Measurements from ENCODE around the gene L3MBTL4.

Gene L3MBTL4

GRCh38 chr18:5979176-5979888 lies 435.4 kb downstream of the L3MBTL4 start:
- no peak for DNase-seq

DNA sequence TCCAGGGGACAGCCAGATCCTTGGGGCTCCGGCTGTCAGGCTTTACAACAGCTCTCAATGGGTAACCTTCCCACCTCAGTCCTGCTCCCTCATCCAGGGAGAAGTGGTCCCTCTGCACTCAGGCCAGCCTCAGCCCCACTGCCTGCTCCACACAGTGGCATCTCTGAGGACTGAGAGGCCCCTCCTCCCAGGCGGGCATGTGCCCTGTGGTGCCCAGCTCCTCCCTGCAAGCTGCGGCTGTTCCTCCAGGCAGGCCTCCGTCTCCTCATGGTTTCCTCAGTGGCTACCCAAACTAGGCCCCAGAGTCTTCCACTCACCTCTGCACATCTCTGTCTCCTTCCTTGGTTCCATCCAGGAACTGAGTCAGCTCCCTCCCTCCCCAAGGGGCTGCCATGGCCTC lies 437.7 kb downstream of the L3MBTL4 start:
- DNase-seq = no peak

DNA sequence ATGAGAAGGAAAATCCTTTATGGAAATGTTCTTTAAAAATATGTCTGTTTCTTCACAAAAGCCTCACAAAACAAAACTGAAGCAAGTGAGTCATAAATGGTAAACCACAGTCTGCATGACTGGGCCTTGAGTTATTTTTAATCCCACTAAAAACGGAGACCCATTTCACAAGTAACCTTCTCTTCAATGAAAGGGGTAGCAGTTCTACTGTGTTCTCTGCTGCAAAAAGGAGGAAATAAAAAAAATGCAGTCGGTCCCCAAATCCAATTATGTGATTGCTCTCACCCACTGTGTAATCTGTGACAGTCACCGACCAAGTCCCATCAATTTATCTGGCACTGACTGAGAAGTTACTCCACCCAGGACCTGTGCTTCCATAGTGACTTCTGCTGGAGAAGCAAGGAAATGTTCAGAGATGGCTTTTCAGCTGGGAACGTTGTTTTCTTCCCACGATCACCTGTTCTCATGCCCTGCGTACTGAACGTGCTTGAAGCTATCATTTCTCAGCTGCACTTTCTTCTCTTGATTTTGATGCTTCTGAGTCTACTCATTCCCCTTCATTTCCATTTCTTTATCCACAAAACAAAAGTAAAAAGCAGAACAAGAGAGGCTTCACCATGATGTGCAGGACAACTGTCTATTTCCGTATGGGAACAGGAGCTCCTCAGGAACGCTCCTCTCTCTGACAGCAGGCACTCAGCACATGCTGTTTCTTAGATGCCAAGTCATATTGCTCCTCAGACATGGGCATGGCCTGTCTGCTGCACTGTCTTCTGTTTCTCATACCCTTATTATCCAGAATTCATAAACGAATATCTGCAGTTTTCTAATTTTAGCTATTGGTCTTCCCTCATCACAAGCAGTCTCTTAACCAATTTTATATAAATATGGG lies 439.4 kb downstream of the L3MBTL4 start:
- DNase-seq = peak; percentile 95

DNA sequence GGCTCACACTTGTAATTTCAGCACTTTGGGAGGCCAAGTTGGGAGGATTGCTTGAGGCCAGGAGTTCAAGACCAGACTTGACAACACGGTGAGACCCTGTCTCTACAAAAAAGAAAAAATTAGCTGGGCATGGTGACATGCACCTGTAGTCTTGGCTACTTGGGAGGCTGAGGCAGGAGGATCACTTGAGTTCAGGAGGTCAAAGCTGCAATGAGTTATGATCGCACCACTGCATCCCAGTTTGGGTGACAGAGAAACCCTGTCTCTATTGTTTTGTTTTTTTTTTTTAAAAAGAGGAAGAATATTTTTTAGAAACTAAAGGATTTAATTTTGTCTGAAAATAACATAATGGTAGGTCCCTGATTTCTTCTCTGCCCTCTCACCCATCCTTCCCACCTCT lies 440.0 kb downstream of the L3MBTL4 start:
- no peak for DNase-seq

GRCh38 chr18:5973099-5973498 lies 441.6 kb downstream of the L3MBTL4 start:
- peak; percentile 47 for DNase-seq

DNA sequence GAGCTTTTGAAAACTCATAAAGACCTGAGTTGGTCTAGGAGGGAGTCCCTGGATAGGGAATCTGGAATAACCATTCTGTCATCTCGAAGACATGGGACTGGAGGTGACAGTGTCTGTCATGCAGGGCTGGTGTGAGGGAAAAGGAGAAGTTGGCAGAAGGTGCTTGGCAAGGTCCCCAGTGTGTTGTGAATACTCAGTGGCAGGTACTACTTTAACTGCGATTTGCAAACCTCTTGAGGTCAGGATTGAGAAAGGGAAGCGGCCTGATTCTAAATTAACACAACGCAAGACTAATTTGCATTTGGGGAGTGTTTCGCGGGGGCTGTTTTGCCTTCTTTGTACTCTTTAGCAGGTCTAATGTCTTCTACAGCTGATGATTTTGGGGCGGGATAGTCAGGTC lies 442.4 kb downstream of the L3MBTL4 start:
- DNase-seq = no peak

- DNase-seq = no peak
Measured at GRCh38 chr18:5969989-5970403, 444.7 kb downstream of the L3MBTL4 start.

DNA sequence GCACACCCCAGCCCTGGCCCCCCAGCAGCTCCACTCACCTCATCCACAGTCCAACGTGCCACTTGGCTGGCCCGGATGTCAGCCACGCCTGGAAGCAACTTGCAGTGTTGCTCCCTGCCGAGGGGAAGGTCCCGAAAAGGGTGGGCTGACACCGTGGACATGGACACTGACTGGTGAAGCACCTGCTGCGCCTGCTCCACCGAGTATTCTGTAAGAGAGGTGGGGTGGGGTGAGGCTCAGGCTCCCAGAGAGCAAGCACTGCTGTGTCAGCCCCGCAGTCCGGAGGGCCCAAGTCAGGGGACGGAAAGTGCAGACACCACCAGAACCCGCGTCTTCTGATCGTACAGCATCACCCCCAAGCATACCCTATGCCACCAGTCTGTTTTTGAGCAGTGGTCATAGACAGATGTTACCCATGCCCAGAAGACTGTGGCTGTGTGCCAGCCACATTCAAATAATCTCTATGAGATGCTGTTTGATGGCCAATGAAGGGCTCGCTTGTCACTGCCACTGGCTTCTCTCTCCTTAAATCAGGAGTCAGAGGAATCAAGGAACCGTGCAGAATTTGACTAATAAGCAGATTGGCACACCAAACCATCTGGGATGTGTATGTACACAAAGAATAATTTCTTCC lies 445.2 kb downstream of the L3MBTL4 start:
- no peak for DNase-seq

GRCh38 chr18:5967666-5968065 lies 447.0 kb downstream of the L3MBTL4 start:
- DNase-seq = no peak

DNA sequence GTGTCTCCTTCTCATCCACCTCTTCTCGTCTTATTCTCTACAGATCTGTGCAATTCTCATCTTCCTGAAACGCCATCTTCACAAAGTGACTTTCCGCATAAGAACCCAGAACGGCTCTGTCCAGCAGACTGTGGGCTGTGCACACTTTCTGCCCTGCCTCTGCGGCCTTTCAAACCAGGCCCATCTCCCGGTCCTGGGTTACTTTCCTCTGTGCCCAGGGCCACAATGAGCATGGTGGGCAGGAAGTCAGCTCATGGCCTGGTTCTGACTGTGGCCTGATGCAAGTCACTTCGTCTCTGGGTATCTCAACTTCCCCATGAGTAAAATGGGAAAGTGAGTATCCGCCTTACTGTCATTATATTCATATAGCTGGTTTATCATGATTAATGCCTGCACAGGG lies 447.7 kb downstream of the L3MBTL4 start:
- no peak for DNase-seq

- no peak for DNase-seq
Measured at GRCh38 chr18:5966514-5966913, 448.2 kb downstream of the L3MBTL4 start.

DNA sequence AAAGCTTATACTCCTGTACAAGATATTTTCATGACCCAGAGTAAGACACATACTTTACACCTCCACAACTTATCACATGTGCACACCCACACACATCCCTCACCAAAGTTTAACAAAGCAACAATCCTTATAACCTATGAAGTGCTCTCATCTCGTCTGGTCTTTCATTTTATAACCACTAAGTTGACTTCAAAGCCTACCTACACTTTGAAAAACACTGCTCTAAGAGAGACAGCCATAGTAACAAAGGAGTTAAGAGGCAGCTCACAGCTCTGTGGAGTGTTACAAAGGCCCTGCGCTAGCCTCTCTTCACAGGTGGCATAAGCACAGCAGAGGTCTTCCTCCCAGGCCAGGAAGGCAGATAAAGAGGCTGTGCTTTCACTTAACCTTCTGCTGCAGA lies 449.7 kb downstream of the L3MBTL4 start:
- no peak for DNase-seq

DNA sequence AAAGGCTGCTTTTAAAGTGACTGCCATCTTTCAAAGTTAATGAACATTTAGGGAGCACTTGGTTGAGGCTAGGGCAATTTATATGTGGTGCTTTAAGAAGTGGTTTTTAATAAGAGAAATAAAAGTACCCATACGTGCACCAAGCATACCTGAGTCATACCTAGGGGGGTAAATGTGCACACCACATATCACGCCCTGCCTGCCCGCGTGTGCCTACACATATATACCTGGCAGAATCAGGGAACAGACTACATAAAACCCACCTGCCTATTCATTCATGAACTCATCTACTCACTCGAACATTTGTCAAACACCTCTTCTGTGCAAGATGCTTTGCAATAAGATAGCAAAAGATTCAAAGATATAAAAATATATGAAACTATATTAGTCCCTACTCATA lies 450.1 kb downstream of the L3MBTL4 start:
- no peak for DNase-seq

DNA sequence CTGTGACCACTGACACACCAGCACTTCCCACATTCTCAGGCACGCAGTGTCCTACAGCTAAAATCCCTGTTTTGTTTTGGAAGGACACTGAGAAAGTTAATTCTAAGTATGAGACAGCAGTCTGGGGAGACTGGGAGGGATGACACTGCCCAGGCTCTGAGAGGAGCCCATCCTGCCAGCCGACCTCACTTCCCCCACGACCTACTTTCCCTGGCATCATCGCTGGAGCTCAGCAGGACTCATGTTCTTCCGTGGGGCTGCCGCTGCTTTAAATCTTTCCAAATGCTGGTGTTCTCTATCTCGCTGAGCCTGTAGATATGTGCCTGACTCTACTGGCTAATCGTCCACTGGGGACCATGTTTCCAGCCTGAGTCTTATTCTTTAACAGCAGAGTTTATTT lies 450.6 kb downstream of the L3MBTL4 start:
- DNase-seq = no peak

DNA sequence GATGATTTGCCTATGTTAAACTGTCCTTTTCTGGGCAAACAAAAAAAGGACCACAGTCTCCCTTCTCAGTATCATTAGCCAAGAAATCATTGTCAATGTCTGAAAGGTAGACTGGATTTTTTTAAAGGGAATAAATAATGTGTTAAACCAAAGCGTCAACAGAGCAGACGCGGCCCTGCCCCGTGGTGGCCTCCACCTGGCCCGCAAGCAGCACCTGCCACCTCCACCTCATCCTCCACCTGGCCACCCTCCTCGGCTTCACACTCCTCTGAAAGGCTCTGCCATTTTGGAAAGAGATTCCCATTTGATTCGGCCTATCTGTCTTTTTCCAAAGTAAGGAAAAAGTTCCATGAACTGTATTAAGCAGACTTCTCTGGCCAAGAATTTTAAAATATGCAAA lies 451.4 kb downstream of the L3MBTL4 start:
- DNase-seq = no peak

GRCh38 chr18:5962362-5962761 lies 452.3 kb downstream of the L3MBTL4 start:
- DNase-seq = no peak

- no peak for DNase-seq
Measured at GRCh38 chr18:5961828-5962150, 452.9 kb downstream of the L3MBTL4 start.

GRCh38 chr18:5961097-5961827 lies 453.4 kb downstream of the L3MBTL4 start:
- no peak for DNase-seq

- DNase-seq = no peak
Measured at GRCh38 chr18:5958822-5959221, 455.9 kb downstream of the L3MBTL4 start.

DNA sequence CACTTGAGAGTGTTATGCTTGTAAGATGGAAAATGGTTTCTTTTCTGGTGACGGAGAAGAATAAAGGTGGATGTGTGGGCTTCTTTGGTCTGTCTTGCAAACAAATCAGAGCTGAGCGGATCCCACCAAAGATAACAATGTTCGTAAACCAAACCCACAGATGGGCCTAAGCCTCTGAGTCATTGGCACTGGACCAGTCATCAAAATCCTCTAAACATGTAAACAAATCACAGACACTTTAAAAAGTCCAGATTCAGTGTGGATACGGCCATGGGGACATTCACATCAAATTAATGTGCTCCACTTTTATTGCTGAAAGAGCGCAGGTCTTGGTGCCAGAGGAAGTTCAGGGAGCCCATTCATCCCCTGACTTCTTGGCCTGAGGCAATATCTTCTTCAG lies 458.9 kb downstream of the L3MBTL4 start:
- no peak for DNase-seq

- no peak for DNase-seq
Measured at GRCh38 chr18:5951515-5952091, 463.1 kb downstream of the L3MBTL4 start.

DNA sequence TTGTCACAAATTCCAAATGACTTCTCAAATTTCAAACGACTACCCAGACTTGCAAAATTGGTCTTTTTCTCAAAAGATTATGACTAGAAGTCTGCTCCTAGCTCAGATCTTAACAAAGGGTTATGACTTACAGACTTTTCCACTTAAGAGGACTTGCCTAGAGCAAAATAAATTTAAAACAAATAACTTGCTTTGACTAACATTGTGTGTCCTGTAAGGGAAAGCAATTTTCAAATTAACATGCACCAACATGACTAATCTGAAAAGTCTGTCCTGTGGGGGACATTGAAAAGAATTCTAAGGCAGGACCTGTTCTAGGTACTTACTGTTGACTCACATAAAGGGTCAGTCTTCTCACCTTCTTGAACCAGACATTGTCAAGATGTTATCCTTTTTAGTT lies 465.9 kb downstream of the L3MBTL4 start:
- no peak for DNase-seq

DNA sequence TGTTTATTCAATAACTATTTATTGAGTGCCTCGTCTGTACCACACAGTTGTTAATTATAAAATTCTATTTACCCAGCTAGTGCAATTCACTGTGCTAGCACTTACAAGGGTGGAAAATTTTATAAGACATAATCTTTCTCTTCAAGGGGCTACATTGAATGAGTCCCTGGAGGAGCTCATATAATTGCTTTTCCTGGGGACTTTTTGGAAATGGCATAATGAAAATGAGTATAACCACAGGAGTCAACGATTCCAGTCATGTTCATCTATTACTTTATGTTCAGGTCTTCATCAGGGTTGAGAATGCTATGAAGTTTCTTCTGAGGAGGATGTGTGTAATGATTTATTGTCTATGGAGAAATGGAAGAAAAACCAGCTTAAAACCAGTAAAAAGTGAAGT lies 466.5 kb downstream of the L3MBTL4 start:
- DNase-seq = no peak
